Measurements from ENCODE around the gene CLDN17.

Gene CLDN17

GRCh38 chr21:30126576-30126975 lies 40.0 kb downstream of the CLDN17 start:
- no peak for DNase-seq (ENCODE audit: low read depth in 3 of 3)

- no peak for DNase-seq (ENCODE audit: low read depth in 3 of 3)
Measured at GRCh38 chr21:30117631-30118030, 49.0 kb downstream of the CLDN17 start.

- no peak for DNase-seq (ENCODE audit: low read depth in 3 of 3)
Measured at GRCh38 chr21:30116479-30116878, 50.1 kb downstream of the CLDN17 start.
